MM.1S (cell line): ENCODE results near the gene PLPP7.
"Not testable (repeated sequence)": the region's sequence is repeated elsewhere in the genome, so short reads cannot be mapped to it uniquely, and the experiment has no call there.

Source experiments
- DNase-seq: peaks from one replicate; pipeline ENCODE4 v3.0.0-alpha.2; 2015
- H2AFZ ChIP-seq: fragments of 300-600 bp; sonication (generic); 2 replicates; pipeline ENCODE4 v1.6.0; 2016; ENCODE audit warnings: antibody characterized with exemption, low read length
- H3F3A ChIP-seq: fragments of 300-600 bp; sonication (generic); 2 replicates; pipeline ENCODE4 v1.6.1; 2016; ENCODE audit warnings: mild to moderate bottlenecking, antibody characterized with exemption, low read length, moderate library complexity, mixed read lengths; ENCODE audit not compliant: insufficient read depth
- H3K27ac ChIP-seq: fragments of 300-600 bp; sonication (generic); 2 replicates; pipeline ENCODE4 v1.5.1; 2016; ENCODE audit warnings: mild to moderate bottlenecking, low read length
- H3K27me3 ChIP-seq: fragments of 300-600 bp; sonication (generic); replicated peaks from 2 replicates; pipeline ENCODE4 v1.6.0; 2016; ENCODE audit warnings: low read length; ENCODE audit not compliant: insufficient read depth
- H3K36me3 ChIP-seq: fragments of 300-600 bp; sonication (generic); replicated peaks from 2 replicates; pipeline ENCODE4 v1.6.1; 2016; ENCODE audit warnings: mild to moderate bottlenecking, low read length, mixed read lengths; ENCODE audit not compliant: insufficient read depth
- H3K4me1 ChIP-seq: fragments of 300-600 bp; sonication (generic); 2 replicates; pipeline ENCODE4 v1.6.1; 2016; ENCODE audit warnings: low read length, mixed read lengths
- H3K4me2 ChIP-seq: fragments of 300-600 bp; sonication (generic); 2 replicates; pipeline ENCODE4 v1.6.0; 2016; ENCODE audit warnings: low read depth, low read length
- H3K4me3 ChIP-seq: fragments of 300-600 bp; sonication (generic); 2 replicates; pipeline ENCODE4 v1.5.1; 2016; ENCODE audit warnings: low read length, mixed read lengths
- H3K79me2 ChIP-seq: fragments of 300-600 bp; sonication (generic); 2 replicates; pipeline ENCODE4 v1.6.1; 2016; ENCODE audit warnings: mixed run types, low read length, mixed read lengths
- H3K9ac ChIP-seq: fragments of 300-600 bp; sonication (generic); 2 replicates; pipeline ENCODE4 v1.6.1; 2016; ENCODE audit warnings: low read length, mixed read lengths
- H3K9me2 ChIP-seq: fragments of 300-600 bp; sonication (generic); replicated peaks from 2 replicates; pipeline ENCODE4 v1.6.1; 2016; ENCODE audit warnings: mild to moderate bottlenecking, low read length, mixed read lengths; ENCODE audit not compliant: insufficient read depth
- H3K9me3 ChIP-seq: fragments of 300-600 bp; sonication (generic); replicated peaks from 2 replicates; pipeline ENCODE4 v1.6.1; 2016; ENCODE audit warnings: mild to moderate bottlenecking, low read length, mixed read lengths; ENCODE audit not compliant: insufficient read depth
- H4K20me1 ChIP-seq: fragments of 300-600 bp; sonication (generic); 2 replicates; pipeline ENCODE4 v1.6.1; 2016; ENCODE audit warnings: mild to moderate bottlenecking, low read length, moderate library complexity, mixed read lengths; ENCODE audit not compliant: insufficient read depth
- EZH2 ChIP-seq: fragments of 300-600 bp; sonication (generic); optimal IDR thresholded peaks from 2 replicates; pipeline ENCODE3; 2017; ENCODE audit warnings: low read depth, mild to moderate bottlenecking, antibody characterized with exemption, low read length, mixed read lengths
- EZH2phosphoT487 ChIP-seq: fragments of 300-600 bp; sonication (generic); IDR thresholded peaks from 2 replicates; pipeline ENCODE4 v1.6.1; 2018; ENCODE audit warnings: antibody characterized with exemption, low read length
- TF ChIP-seq, protein P1 (sequence below): fragments of 300-600 bp; sonication (generic); IDR thresholded peaks from 2 replicates; pipeline ENCODE4 v1.5.1; 2016; ENCODE audit warnings: antibody characterized with exemption, low read length, mixed read lengths

The PLPP7 gene

DNA sequence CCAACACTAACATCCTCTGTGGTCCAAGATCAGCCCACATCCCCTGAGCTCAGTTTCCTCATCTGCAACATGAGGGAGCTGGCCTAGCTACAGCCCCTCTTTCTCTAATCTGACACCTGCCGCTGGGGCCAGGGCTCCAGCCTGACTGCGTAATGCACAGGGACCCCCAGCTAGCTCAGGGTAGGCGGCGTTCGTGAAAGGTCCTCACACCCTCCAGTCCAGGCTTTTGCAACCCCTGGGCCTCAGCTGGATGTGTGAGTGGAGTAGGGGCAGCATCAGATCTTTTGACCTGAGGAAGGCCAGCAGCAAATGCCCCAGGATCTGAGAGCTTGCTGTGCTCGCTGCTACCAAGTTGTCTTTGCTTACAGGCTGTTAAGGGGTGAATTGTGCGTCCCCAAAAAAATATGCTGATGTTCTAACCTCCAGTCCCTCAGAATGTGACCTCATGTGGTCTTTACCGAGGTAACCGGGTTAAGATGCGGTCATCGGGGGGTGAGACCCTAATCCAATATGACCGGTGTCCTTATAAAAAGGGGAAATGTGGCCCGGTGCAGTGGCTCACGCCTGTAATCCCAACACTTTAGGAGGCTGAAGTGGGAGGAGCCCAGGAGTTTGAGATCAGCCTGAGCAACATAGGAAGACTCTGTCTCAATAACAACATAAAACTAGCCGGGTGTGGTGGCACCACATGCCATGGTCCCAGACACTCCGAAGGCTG, 47.8 kb downstream of the PLPP7 start:
- Histone ChIP-seq H3K27ac (no peak overlapping the region), H3F3A (no peaks in the 10 kb centered on the region), H3K27me3 (no peaks in the 10 kb centered on the region), H3K9me2 (no peaks in the 10 kb centered on the region), H3K4me2 (no peak overlapping the region), H3K36me3 (no peaks in the 10 kb centered on the region), H3K4me1 (no peaks in the 10 kb centered on the region), H3K9me3 (no peaks in the 10 kb centered on the region), H3K79me2 (no peaks in the 10 kb centered on the region), H3K4me3 (no peak overlapping the region), H2AFZ (no peak overlapping the region), H4K20me1 (no peaks in the 10 kb centered on the region), H3K9ac (no peak overlapping the region)
- no peak for DNase-seq
- TF ChIP-seq EZH2 (no peak), EZH2phosphoT487 (no peak)
- TF ChIP-seq, protein P1, sequence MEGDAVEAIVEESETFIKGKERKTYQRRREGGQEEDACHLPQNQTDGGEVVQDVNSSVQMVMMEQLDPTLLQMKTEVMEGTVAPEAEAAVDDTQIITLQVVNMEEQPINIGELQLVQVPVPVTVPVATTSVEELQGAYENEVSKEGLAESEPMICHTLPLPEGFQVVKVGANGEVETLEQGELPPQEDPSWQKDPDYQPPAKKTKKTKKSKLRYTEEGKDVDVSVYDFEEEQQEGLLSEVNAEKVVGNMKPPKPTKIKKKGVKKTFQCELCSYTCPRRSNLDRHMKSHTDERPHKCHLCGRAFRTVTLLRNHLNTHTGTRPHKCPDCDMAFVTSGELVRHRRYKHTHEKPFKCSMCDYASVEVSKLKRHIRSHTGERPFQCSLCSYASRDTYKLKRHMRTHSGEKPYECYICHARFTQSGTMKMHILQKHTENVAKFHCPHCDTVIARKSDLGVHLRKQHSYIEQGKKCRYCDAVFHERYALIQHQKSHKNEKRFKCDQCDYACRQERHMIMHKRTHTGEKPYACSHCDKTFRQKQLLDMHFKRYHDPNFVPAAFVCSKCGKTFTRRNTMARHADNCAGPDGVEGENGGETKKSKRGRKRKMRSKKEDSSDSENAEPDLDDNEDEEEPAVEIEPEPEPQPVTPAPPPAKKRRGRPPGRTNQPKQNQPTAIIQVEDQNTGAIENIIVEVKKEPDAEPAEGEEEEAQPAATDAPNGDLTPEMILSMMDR, result no peak

DNA sequence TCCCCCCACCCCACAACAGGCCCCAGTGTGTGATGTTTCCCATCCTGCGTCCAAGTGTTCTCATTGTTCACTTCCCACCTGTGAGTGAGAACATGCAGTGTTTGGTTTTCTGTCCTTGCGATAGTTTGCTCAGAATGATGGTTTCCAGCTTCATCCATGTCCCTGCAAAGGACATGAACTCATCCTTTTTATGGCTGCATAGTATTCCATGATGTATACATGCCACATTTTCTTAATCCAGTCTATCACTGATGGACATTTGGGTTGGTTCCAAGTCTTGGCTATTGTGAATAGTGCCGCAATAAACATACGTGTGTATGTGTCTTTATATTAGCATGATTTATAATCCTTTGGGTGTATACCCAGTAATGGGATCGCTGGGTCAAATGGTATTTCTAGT, 49.7 kb downstream of the PLPP7 start:
- not testable (repeated sequence) for H3K9ac ChIP-seq, DNase-seq, H3K27ac ChIP-seq, H2AFZ ChIP-seq, H3K9me3 ChIP-seq, H3K4me1 ChIP-seq, H3F3A ChIP-seq, H3K4me3 ChIP-seq, H3K9me2 ChIP-seq, H4K20me1 ChIP-seq, H3K27me3 ChIP-seq, H3K36me3 ChIP-seq, H3K4me2 ChIP-seq, H3K79me2 ChIP-seq

DNA sequence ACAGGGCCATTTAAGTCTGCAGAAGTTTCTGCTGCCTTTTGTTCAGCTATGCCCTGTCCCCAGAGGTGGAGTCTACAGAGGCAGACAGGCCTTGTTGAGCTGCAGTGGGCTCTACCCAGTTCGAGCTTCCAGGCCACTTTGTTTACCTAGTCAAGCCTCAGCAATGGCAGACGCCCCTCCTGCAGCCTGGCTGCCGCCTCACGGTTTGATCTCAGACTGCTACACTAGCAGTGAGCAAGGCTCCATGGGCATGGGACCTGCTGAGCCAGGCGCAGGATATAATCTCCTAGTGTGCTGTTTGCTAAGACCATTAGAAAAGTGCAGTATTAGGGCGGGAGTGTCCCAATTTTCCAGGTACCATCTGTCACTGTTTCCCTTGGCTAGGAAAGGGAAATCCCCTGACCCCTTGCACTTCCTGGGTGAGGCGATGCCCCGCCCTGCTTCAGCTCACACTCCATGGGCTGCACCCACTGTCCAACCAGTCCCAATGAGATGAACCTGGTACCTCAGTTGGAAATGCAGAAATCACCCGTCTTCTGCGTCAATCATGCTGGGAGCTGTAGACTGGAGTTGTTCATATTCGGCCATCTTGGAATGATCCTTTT, 55.5 kb downstream of the PLPP7 start:
- H3K9me3 ChIP-seq, H3K9me2 ChIP-seq, H3F3A ChIP-seq, H3K27me3 ChIP-seq, H3K4me1 ChIP-seq, H3K79me2 ChIP-seq, H3K4me2 ChIP-seq, H3K4me3 ChIP-seq, DNase-seq, H2AFZ ChIP-seq, H3K9ac ChIP-seq, H4K20me1 ChIP-seq, H3K36me3 ChIP-seq, H3K27ac ChIP-seq: not testable (repeated sequence)

DNA sequence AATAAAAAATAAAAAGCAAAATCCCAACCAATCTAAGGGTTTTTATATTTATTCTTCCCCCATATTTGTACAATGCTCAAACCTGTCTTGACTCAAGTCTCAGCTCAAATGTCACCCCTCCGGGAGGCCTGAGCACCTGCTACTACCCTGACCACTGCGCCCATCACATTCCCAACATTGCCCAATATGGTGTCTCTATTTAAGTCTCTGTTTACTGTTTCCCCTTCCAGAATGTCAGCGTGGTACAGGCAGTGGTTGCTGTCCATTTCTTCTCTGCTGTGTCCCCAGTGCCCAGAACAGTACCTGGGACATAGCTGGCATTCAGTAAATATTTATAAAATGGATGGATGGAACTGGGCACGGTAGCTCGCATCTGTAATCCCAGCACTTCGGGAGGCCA, 57.0 kb downstream of the PLPP7 start:
- TF ChIP-seq EZH2, result no peak
- TF ChIP-seq EZH2phosphoT487, result no peak
- TF ChIP-seq, protein P1, result no peak
- Histone ChIP-seq H3K36me3 (no peaks in the 10 kb centered on the region), H4K20me1 (no peaks in the 10 kb centered on the region)

More for the DNA sequence above, 57.0 kb downstream of the PLPP7 start:
- no peak overlapping the region for H2AFZ ChIP-seq
- no peak overlapping the region for H3K4me2 ChIP-seq
- H3K4me3 ChIP-seq, result no peak overlapping the region
- H3K4me1 ChIP-seq, result no peaks in the 10 kb centered on the region
- no peak overlapping the region for H3K9ac ChIP-seq
- H3K9me2 ChIP-seq, result no peaks in the 10 kb centered on the region
- no peaks in the 10 kb centered on the region for H3F3A ChIP-seq
- DNase-seq, result no peak
- no peak overlapping the region for H3K27ac ChIP-seq
- no peaks in the 10 kb centered on the region for H3K9me3 ChIP-seq
- H3K27me3 ChIP-seq, result no peaks in the 10 kb centered on the region
- no peaks in the 10 kb centered on the region for H3K79me2 ChIP-seq
